HEK293T (cell line): ENCODE data around the gene SLC25A20.
A peak's percentile ranks its signal among the peaks of the same experiment; 100 is the strongest.

Experiments
- CTCF ChIA-PET: fragments of 350-600 bp; formaldehyde crosslinking; extraction: SDS; loops from one replicate; lab custom pipeline; 2021; ENCODE audit warnings: antibody characterized with exemption, inconsistent platforms; lab: Yijun Ruan, JAX
- POLR2A ChIA-PET: fragments of 350-600 bp; formaldehyde crosslinking; extraction: SDS; loops from one replicate; lab custom pipeline; 2020; ENCODE audit warnings: antibody characterized with exemption, inconsistent platforms; lab: Yijun Ruan, JAX
- DNase-seq: peaks from one replicate; pipeline ENCODE4 v3.0.0; 2012; ENCODE audit warnings: mixed read lengths; ENCODE audit errors: extremely low spot score
- ARNT ChIP-seq: fragments of 450-650 bp; IDR thresholded peaks from 2 replicates; pipeline ENCODE4 v1.6.1; 2017; ENCODE audit warnings: mild to moderate bottlenecking
- BHLHE40 ChIP-seq: fragments of 450-650 bp; IDR thresholded peaks from 2 replicates; pipeline ENCODE4 v1.6.1; 2016; ENCODE audit warnings: mild to moderate bottlenecking, moderate library complexity, borderline replicate concordance
- CTBP1 ChIP-seq: fragments of 450-650 bp; IDR thresholded peaks from 2 replicates; pipeline ENCODE4 v1.6.1; 2016; ENCODE audit warnings: borderline replicate concordance
- ELF4 ChIP-seq: fragments of 450-650 bp; IDR thresholded peaks from 2 replicates; pipeline ENCODE4 v1.6.1; 2017; ENCODE audit warnings: antibody characterized with exemption
- FOXA1 ChIP-seq: fragments of 450-650 bp; IDR thresholded peaks from 2 replicates; pipeline ENCODE4 v1.6.1; 2016; ENCODE audit warnings: mild to moderate bottlenecking
- FOXK2 ChIP-seq: fragments of 450-650 bp; IDR thresholded peaks from 2 replicates; pipeline ENCODE4 v1.6.1; 2016; ENCODE audit warnings: mild to moderate bottlenecking
- FOXM1 ChIP-seq: fragments of 450-650 bp; IDR thresholded peaks from 2 replicates; pipeline ENCODE4 v1.6.1; 2017; ENCODE audit warnings: mild to moderate bottlenecking, borderline replicate concordance
- HDGF ChIP-seq: fragments of 450-650 bp; IDR thresholded peaks from 2 replicates; pipeline ENCODE4 v1.6.1; 2017; ENCODE audit warnings: antibody characterized with exemption, borderline replicate concordance
- L3MBTL2 ChIP-seq: fragments of 450-650 bp; conservative IDR thresholded peaks from 2 replicates; pipeline ENCODE4 v1.6.1; 2016; ENCODE audit warnings: mild to moderate bottlenecking
- LEF1 ChIP-seq: fragments of 450-650 bp; IDR thresholded peaks from 2 replicates; pipeline ENCODE4 v1.6.1; 2017; ENCODE audit warnings: mild to moderate bottlenecking, borderline replicate concordance
- NFRKB ChIP-seq: fragments of 450-650 bp; IDR thresholded peaks from 2 replicates; pipeline ENCODE4 v1.6.1; 2016; ENCODE audit warnings: mild to moderate bottlenecking, moderate library complexity
- PKNOX1 ChIP-seq: fragments of 450-650 bp; IDR thresholded peaks from 2 replicates; pipeline ENCODE4 v1.6.1; 2016
- SP1 ChIP-seq: fragments of 450-650 bp; IDR thresholded peaks from 2 replicates; pipeline ENCODE4 v1.6.1; 2017
- SUZ12 ChIP-seq: fragments of 450-650 bp; IDR thresholded peaks from 2 replicates; pipeline ENCODE4 v1.6.1; 2016; ENCODE audit warnings: mild to moderate bottlenecking
- TARDBP ChIP-seq: fragments of 450-650 bp; IDR thresholded peaks from 2 replicates; pipeline ENCODE4 v1.6.1; 2016
- ZNF384 ChIP-seq: fragments of 450-650 bp; IDR thresholded peaks from 2 replicates; pipeline ENCODE4 v1.6.1; 2016

SLC25A20 gene

GRCh38 chr3:48898383-48899234 is at the start of gene SLC25A20:
Gene SLC25A20, minus strand, starts transcription at chr3:48898882. Its CDS starts 88 bp downstream, at chr3:48898794.
- ChIA-PET POLR2A (interaction anchor here (1.3 to 3.7 kb wide), 3 partner anchors 20 to 235 kb away, joined by 6 to 14 read pairs (median 7); partner anchors contain the start of genes ARIH2 and PRKAR2A), CTCF (interaction anchor here (0.6 kb wide), 1 partner anchor 159 kb away, joined by 3 read pairs; no protein-coding TSS in a partner anchor)
- no peak for TF ChIP-seq ARNT
- TF ChIP-seq L3MBTL2 = peak; percentile 54
- TF ChIP-seq PKNOX1 = peak; percentile 72; the same call in 1 of the 2 replicates
- DNase-seq = peak; percentile 96

- CTCF ChIA-PET = interaction anchor here (0.6 kb wide), 1 partner anchor 210 kb away, joined by 4 read pairs; no protein-coding TSS in a partner anchor
- DNase-seq = no peak
- POLR2A ChIA-PET = interaction anchor here (1.4 kb wide), 1 partner anchor 27 kb away, joined by 3 read pairs; the partner anchor contains the start of gene ARIH2
- TF ChIP-seq SP1 = no peak
- TF ChIP-seq HDGF = no peak
- no peak for TF ChIP-seq SUZ12
Measured at GRCh38 chr3:48945891-48946549, 47.3 kb upstream of the SLC25A20 start.

GRCh38 chr3:48945432-48945831 is 46.8 kb upstream of the SLC25A20 start:
- ChIA-PET CTCF (no interaction called here), POLR2A (interaction anchor here (1.4 kb wide), 1 partner anchor 27 kb away, joined by 3 read pairs; the partner anchor contains the start of gene ARIH2)
- no peak for TF ChIP-seq TARDBP
- no peak for TF ChIP-seq FOXK2
- no peak for TF ChIP-seq FOXM1
- no peak for TF ChIP-seq L3MBTL2
- no peak for TF ChIP-seq LEF1
- no peak for TF ChIP-seq ARNT
- no peak for TF ChIP-seq HDGF
- no peak for TF ChIP-seq ZNF384
- no peak for TF ChIP-seq PKNOX1
- no peak for TF ChIP-seq ELF4
- TF ChIP-seq FOXA1 = no peak
- no peak for TF ChIP-seq NFRKB
- no peak for TF ChIP-seq CTBP1
- no peak for TF ChIP-seq BHLHE40
- no peak for TF ChIP-seq SP1
- no peak for TF ChIP-seq SUZ12
- DNase-seq = no peak

GRCh38 chr3:48938689-48939088 is 40.0 kb upstream of the SLC25A20 start:
- CTCF ChIA-PET = no interaction called here
- TF ChIP-seq HDGF = no peak
- no peak for TF ChIP-seq FOXM1
- TF ChIP-seq NFRKB = no peak

GRCh38 chr3:48938156-48938555 is 39.5 kb upstream of the SLC25A20 start:
- ChIA-PET CTCF (no interaction called here), POLR2A (no interaction called here)
- DNase-seq = no peak
- TF ChIP-seq L3MBTL2 (no peak), BHLHE40 (no peak), SP1 (no peak)

More at GRCh38 chr3:48938689-48939088, 40.0 kb upstream of the SLC25A20 start:
- POLR2A ChIA-PET = interaction anchor here (0.6 kb wide), 1 partner anchor 20 kb away, joined by 3 read pairs; the partner anchor contains the start of gene ARIH2
- DNase-seq = no peak

- DNase-seq = no peak
- POLR2A ChIA-PET = no interaction called here
Measured at GRCh38 chr3:48935530-48935929, 36.8 kb upstream of the SLC25A20 start.

More at GRCh38 chr3:48935530-48935929, 36.8 kb upstream of the SLC25A20 start:
- TF ChIP-seq NFRKB (no peak), FOXK2 (no peak), ELF4 (no peak), L3MBTL2 (no peak), SP1 (no peak), FOXA1 (no peak), ARNT (no peak)
- CTCF ChIA-PET = no interaction called here
